ENCODE data around the gene NTN1.
A peak's percentile ranks its signal among the peaks of the same experiment; 100 is the strongest.

NTN1 gene

GRCh38 chr17:9037736-9038135 is 16.4 kb downstream of the NTN1 start:
- no peak for DNase-seq

- DNase-seq, result no peak
Measured at GRCh38 chr17:9038380-9038779, 17.1 kb downstream of the NTN1 start.

- no peak for DNase-seq
Measured at GRCh38 chr17:9044772-9045463, 23.6 kb downstream of the NTN1 start.

GRCh38 chr17:9050801-9051401 is 29.6 kb downstream of the NTN1 start:
- DNase-seq, result no peak

- DNase-seq, result no peak
Measured at GRCh38 chr17:9051561-9051960, 30.3 kb downstream of the NTN1 start.

- no peak for DNase-seq
Measured at GRCh38 chr17:9052921-9053320, 31.6 kb downstream of the NTN1 start.

GRCh38 chr17:9053406-9053805 is 32.1 kb downstream of the NTN1 start:
- no peak for DNase-seq

- DNase-seq, result no peak
Measured at GRCh38 chr17:9054126-9054975, 33.0 kb downstream of the NTN1 start.

- no peak for DNase-seq
Measured at GRCh38 chr17:9055281-9055680, 34.0 kb downstream of the NTN1 start.

GRCh38 chr17:9056566-9056965 is 35.3 kb downstream of the NTN1 start:
- no peak for DNase-seq

GRCh38 chr17:9057310-9057709 is 36.0 kb downstream of the NTN1 start:
- no peak for DNase-seq

GRCh38 chr17:9062399-9062902 is 41.1 kb downstream of the NTN1 start:
- no peak for DNase-seq

GRCh38 chr17:9064311-9064834 is 43.1 kb downstream of the NTN1 start:
- DNase-seq, result no peak

- DNase-seq, result no peak
Measured at GRCh38 chr17:9071016-9071415, 49.7 kb downstream of the NTN1 start.

- DNase-seq, result no peak
Measured at GRCh38 chr17:9071811-9072498, 50.6 kb downstream of the NTN1 start.

GRCh38 chr17:9072696-9073339 is 51.5 kb downstream of the NTN1 start:
- DNase-seq, result no peak

GRCh38 chr17:9074131-9074530 is 52.8 kb downstream of the NTN1 start:
- DNase-seq, result no peak

GRCh38 chr17:9079461-9080103 is 58.3 kb downstream of the NTN1 start:
- DNase-seq, result peak; percentile 3

- no peak for DNase-seq
Measured at GRCh38 chr17:9080296-9080914, 59.1 kb downstream of the NTN1 start.

- DNase-seq, result no peak
Measured at GRCh38 chr17:9080983-9081382, 59.7 kb downstream of the NTN1 start.

- DNase-seq, result no peak
Measured at GRCh38 chr17:9086577-9086976, 65.3 kb downstream of the NTN1 start.

Data from central memory CD4-positive, alpha-beta T cell (primary cell).